IPS DF 19.7 (cell line): Measurements from ENCODE around the gene TMEM117.

Experiments used
- DNase-seq: peaks from one replicate; pipeline ENCODE4 v3.0.0-alpha.2; 2013; ENCODE audit warnings: low read depth, low spot score

The TMEM117 gene

GRCh38 chr12:44379831-44380230 is 544.0 kb downstream of the TMEM117 start:
- DNase-seq = peak; percentile 15

GRCh38 chr12:44380861-44381260 is 545.0 kb downstream of the TMEM117 start:
- DNase-seq = no peak

- no peak for DNase-seq
Observed at GRCh38 chr12:44381341-44381740, 545.5 kb downstream of the TMEM117 start.

GRCh38 chr12:44384136-44384535 is 548.3 kb downstream of the TMEM117 start:
- DNase-seq = no peak

- DNase-seq = no peak
Observed at GRCh38 chr12:44385964-44386363, 550.1 kb downstream of the TMEM117 start.

GRCh38 chr12:44387581-44387980 is 551.7 kb downstream of the TMEM117 start:
- no peak for DNase-seq

GRCh38 chr12:44389038-44389437 is 553.2 kb downstream of the TMEM117 start:
- DNase-seq = no peak

- no peak for DNase-seq
Observed at GRCh38 chr12:44389896-44390295, 554.0 kb downstream of the TMEM117 start.

GRCh38 chr12:44397631-44398030 is 561.8 kb downstream of the TMEM117 start:
- DNase-seq = no peak

GRCh38 chr12:44403185-44403584 is 567.3 kb downstream of the TMEM117 start:
- DNase-seq = no peak

GRCh38 chr12:44405297-44405696 is 569.4 kb downstream of the TMEM117 start:
- DNase-seq = peak; percentile 57

- no peak for DNase-seq
Observed at GRCh38 chr12:44422559-44422958, 586.7 kb downstream of the TMEM117 start.

- DNase-seq = peak; percentile 85
Observed at GRCh38 chr12:44428825-44429224, 592.9 kb downstream of the TMEM117 start.

- DNase-seq = no peak
Observed at GRCh38 chr12:44431647-44432343, 595.9 kb downstream of the TMEM117 start.

- no peak for DNase-seq
Observed at GRCh38 chr12:44433659-44434058, 597.8 kb downstream of the TMEM117 start.

- DNase-seq = no peak
Observed at GRCh38 chr12:44436756-44437155, 600.9 kb downstream of the TMEM117 start.
